PC-9 (cell line): ENCODE data around the gene DNAH7. TPM values are rescaled to one million over a fixed set of nuclear protein-coding genes. Genes with fewer than 3 reads are reported as not detected.

ENCODE experiments used
- BruUV-seq: library from RNA; stranded (reverse); fragments of 400-500 nt; replicated peaks from 2 replicates; lab custom pipeline; 2021; lab: Mats Ljungman, UMichigan
- CTCF ChIA-PET: fragments of 300-600 bp; sonication (Branson Sonifier 250); formaldehyde crosslinking; loops from one replicate; lab custom pipeline; 2022; ENCODE audit warnings: antibody characterized with exemption; lab: Charles Lee
- POLR2A ChIA-PET: fragments of 300-600 bp; sonication (Branson Sonifier 250); formaldehyde crosslinking; loops from one replicate; lab custom pipeline; 2022; ENCODE audit warnings: antibody characterized with exemption; ENCODE audit not compliant: unreplicated experiment; lab: Charles Lee
- DNase-seq, 2 experiments: peaks; one replicate each; pipeline versions ENCODE4 v3.0.0 to v3.0.0-alpha.2; 2015 to 2022; ENCODE audit warnings: mixed read lengths in 1 of 2
- H2AFZ ChIP-seq: fragments of 200-600 bp; sonication (generic); 2 replicates; pipeline ENCODE4 v1.8.1; 2017; ENCODE audit warnings: antibody characterized with exemption
- H3F3A ChIP-seq: fragments of 200-600 bp; sonication (generic); 2 replicates; pipeline ENCODE4 v1.8.1; 2017; ENCODE audit warnings: antibody characterized with exemption, mild to moderate bottlenecking, low read depth; ENCODE audit not compliant: insufficient read depth
- H3K27ac ChIP-seq: fragments of 200-600 bp; sonication (generic); 2 replicates; pipeline ENCODE4 v1.6.1; 2016; ENCODE audit warnings: mixed run types
- H3K27me3 ChIP-seq: fragments of 200-600 bp; sonication (generic); 2 replicates; pipeline ENCODE4 v1.6.1; 2016; ENCODE audit warnings: low read depth, mixed run types; ENCODE audit not compliant: insufficient read depth
- H3K36me3 ChIP-seq: fragments of 200-600 bp; sonication (generic); 2 replicates; pipeline ENCODE4 v1.6.1; 2016; ENCODE audit warnings: low read depth, mixed run types
- H3K4me1 ChIP-seq: fragments of 200-600 bp; sonication (generic); replicated peaks from 2 replicates; pipeline ENCODE4 v1.6.1; 2016; ENCODE audit warnings: mixed run types; ENCODE audit not compliant: insufficient read depth
- H3K4me2 ChIP-seq: fragments of 200-600 bp; sonication (generic); 2 replicates; pipeline ENCODE4 v1.6.1; 2017; ENCODE audit warnings: mixed run types
- H3K4me3 ChIP-seq: fragments of 200-600 bp; sonication (generic); 2 replicates; pipeline ENCODE4 v1.6.1; 2016; ENCODE audit warnings: mixed run types
- H3K79me2 ChIP-seq: fragments of 200-600 bp; sonication (generic); 2 replicates; pipeline ENCODE4 v1.6.1; 2017; ENCODE audit warnings: low read depth, mixed run types
- H3K9me2 ChIP-seq: fragments of 200-600 bp; sonication (generic); 2 replicates; pipeline ENCODE4 v1.8.1; 2017; ENCODE audit warnings: mild to moderate bottlenecking; ENCODE audit not compliant: insufficient read depth
- H3K9me3 ChIP-seq: fragments of 200-600 bp; sonication (generic); 2 replicates; pipeline ENCODE4 v1.8.1; 2016; ENCODE audit warnings: low read depth; ENCODE audit not compliant: insufficient read depth
- H4K20me1 ChIP-seq: fragments of 200-600 bp; sonication (generic); 2 replicates; pipeline ENCODE4 v1.8.1; 2017; ENCODE audit not compliant: insufficient read depth
- CTCF ChIP-seq: fragments of 200-600 bp; sonication (generic); conservative IDR thresholded peaks from 2 replicates; pipeline ENCODE4 v1.6.1; 2017; ENCODE audit warnings: mixed run types, antibody characterized with exemption, mild to moderate bottlenecking, moderate library complexity
- EZH2 ChIP-seq: fragments of 200-600 bp; sonication (generic); IDR thresholded peaks from 2 replicates; pipeline ENCODE4 v1.8.0; 2017; ENCODE audit warnings: antibody characterized with exemption, low read depth
- intact Hi-C: fragments of 100-400 bp; cut with micrococcal nuclease; formaldehyde crosslinking; loops from one replicate; pipeline ENCODE4 v1.10.0; 2022; ENCODE audit not compliant: unreplicated experiment
- total RNA-seq: library from RNA; stranded (reverse); gene quantifications from 2 replicates; pipeline ENCODE4 v1.2.3, GENCODE V29; 2021

The DNAH7 gene
- total RNA-seq, 1 experiment from 2014 or later, result 3.8 TPM

- no TSS peak for BruUV-seq
- H4K20me1 ChIP-seq, result no peaks in the 10 kb centered on the region
- H3K27ac ChIP-seq, result no peak overlapping the region
- no peaks in the 10 kb centered on the region for H3K36me3 ChIP-seq
- H3K79me2 ChIP-seq, result no peaks in the 10 kb centered on the region
- H3K27me3 ChIP-seq, result no peaks in the 10 kb centered on the region
- TF ChIP-seq EZH2 (no peak), CTCF (no peak)
- no peaks in the 10 kb centered on the region for H3F3A ChIP-seq
- no peaks in the 10 kb centered on the region for H3K9me2 ChIP-seq
- no peaks in the 10 kb centered on the region for H3K4me1 ChIP-seq
- ChIA-PET CTCF (interaction anchor here (0.5 kb wide), 1 partner anchor 9 kb away, joined by 3 read pairs; no protein-coding TSS in a partner anchor), POLR2A (interaction anchor here (0.5 kb wide), 1 partner anchor 238 kb away, joined by 4 read pairs; no protein-coding TSS in a partner anchor)
- no peaks in the 10 kb centered on the region for H3K9me3 ChIP-seq
- H2AFZ ChIP-seq, result no peak overlapping the region
- intact Hi-C loops, result loop anchor here (5.0 kb wide), 2 partner anchors 215 to 680 kb away; no protein-coding TSS in a partner anchor
- no peak for DNase-seq
- no peak overlapping the region for H3K4me3 ChIP-seq
- H3K4me2 ChIP-seq, result no peak overlapping the region
Observed at GRCh38 chr2:196076778-196077568, 8.3 kb upstream of the DNAH7 start.

DNA sequence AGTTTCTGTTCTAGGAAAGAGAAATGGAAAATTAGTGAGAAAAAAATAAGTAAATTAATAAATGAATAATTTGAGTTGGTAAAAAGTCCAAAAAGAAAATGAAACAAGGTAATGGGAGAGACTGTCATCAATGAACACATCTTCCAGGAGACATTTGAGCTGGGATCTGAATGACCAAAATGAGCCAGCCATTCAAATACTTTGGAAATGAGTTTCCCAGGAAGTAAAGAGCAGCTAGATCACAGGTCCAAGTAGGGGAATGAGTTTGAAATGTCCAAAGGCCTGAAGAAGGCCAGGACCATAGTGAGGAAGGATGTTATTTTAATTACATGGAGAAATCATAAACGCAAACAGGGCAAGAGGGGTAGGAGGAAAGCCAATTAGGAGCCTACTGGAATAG lies 6.6 kb upstream of the DNAH7 start:
- Histone ChIP-seq H3K79me2 (no peaks in the 10 kb centered on the region), H3K36me3 (no peaks in the 10 kb centered on the region), H3K4me2 (no peak overlapping the region), H3K9me3 (no peaks in the 10 kb centered on the region), H3K27ac (no peak overlapping the region), H3F3A (no peaks in the 10 kb centered on the region), H3K4me1 (no peaks in the 10 kb centered on the region), H4K20me1 (no peaks in the 10 kb centered on the region), H3K9me2 (no peaks in the 10 kb centered on the region), H3K4me3 (no peak overlapping the region), H2AFZ (no peak overlapping the region), H3K27me3 (no peaks in the 10 kb centered on the region)
- DNase-seq, result no peak
- intact Hi-C loops, result loop anchor here (5.0 kb wide), 2 partner anchors 217 to 682 kb away; no protein-coding TSS in a partner anchor
- TF ChIP-seq EZH2 (no peak), CTCF (no peak)
- no TSS peak for BruUV-seq
- ChIA-PET POLR2A (no interaction called here), CTCF (no interaction called here)

- POLR2A ChIA-PET, result no interaction called here
Observed at GRCh38 chr2:196074631-196075030, 6.0 kb upstream of the DNAH7 start.

More at GRCh38 chr2:196074631-196075030, 6.0 kb upstream of the DNAH7 start:
- Histone ChIP-seq H4K20me1 (no peaks in the 10 kb centered on the region), H2AFZ (no peak overlapping the region), H3K4me2 (no peak overlapping the region), H3K9me2 (no peaks in the 10 kb centered on the region), H3K79me2 (no peaks in the 10 kb centered on the region), H3K27me3 (no peaks in the 10 kb centered on the region), H3F3A (no peaks in the 10 kb centered on the region), H3K27ac (no peak overlapping the region), H3K36me3 (no peaks in the 10 kb centered on the region), H3K4me1 (no peaks in the 10 kb centered on the region), H3K9me3 (no peaks in the 10 kb centered on the region), H3K4me3 (no peak overlapping the region)
- BruUV-seq, result no TSS peak
- intact Hi-C loops, result loop anchor here (5.0 kb wide), 2 partner anchors 218 to 683 kb away; no protein-coding TSS in a partner anchor
- CTCF ChIA-PET, result interaction anchor here (0.6 kb wide), 1 partner anchor 263 kb away, joined by 6 read pairs; no protein-coding TSS in a partner anchor
- DNase-seq, result no peak
- no peak for TF ChIP-seq EZH2
- no peak for TF ChIP-seq CTCF
